Mesenchymal stem cell (in vitro differentiated cells and primary cell): Measurements from ENCODE around the gene WEE2.

Experiments
- DNase-seq: peaks from one replicate; pipeline ENCODE4 v3.0.0-alpha.2; 2013
- H2AFZ ChIP-seq: one replicate; pipeline ENCODE4 v1.6.1; 2013; ENCODE audit warnings: low read depth, mild to moderate bottlenecking, control low read depth, inconsistent platforms, low read length, moderate library complexity
- H2AK5ac ChIP-seq: 2 replicates; pipeline ENCODE4 v1.6.1; 2013; ENCODE audit warnings: low read length, moderate library complexity, mild to moderate bottlenecking, inconsistent platforms; ENCODE audit not compliant: severe bottlenecking
- H2BK120ac ChIP-seq: one replicate; pipeline ENCODE4 v1.6.1; 2013; ENCODE audit warnings: low read depth, mild to moderate bottlenecking, inconsistent platforms, low read length, moderate library complexity
- H2BK12ac ChIP-seq, 2 experiments: one replicate each; pipeline ENCODE4 v1.6.1; 2013; ENCODE audit warnings: inconsistent platforms in 2 of 2, low read length in 2 of 2, mild to moderate bottlenecking in 2 of 2, moderate library complexity in 2 of 2, control low read depth in 1 of 2
- H2BK15ac ChIP-seq: one replicate; pipeline ENCODE4 v1.6.1; 2013; ENCODE audit warnings: mild to moderate bottlenecking, low read depth, inconsistent platforms; ENCODE audit not compliant: poor library complexity, severe bottlenecking
- H2BK5ac ChIP-seq: 2 replicates; pipeline ENCODE4 v1.6.1; 2013; ENCODE audit warnings: low read depth, mild to moderate bottlenecking, low read length, control low read depth, inconsistent platforms; ENCODE audit not compliant: poor library complexity, severe bottlenecking
- H3K14ac ChIP-seq, 2 experiments: one replicate each; pipeline ENCODE4 v1.6.1; 2013; ENCODE audit warnings: inconsistent platforms in 2 of 2, low read length in 2 of 2, control low read depth in 1 of 2, mild to moderate bottlenecking in 1 of 2, moderate library complexity in 1 of 2
- H3K18ac ChIP-seq, 2 experiments: one replicate each; pipeline ENCODE4 v1.6.1; 2013; ENCODE audit warnings: inconsistent platforms in 2 of 2, low read length in 2 of 2, control low read depth in 1 of 2, low read depth in 1 of 2, mild to moderate bottlenecking in 1 of 2
- H3K23ac ChIP-seq, 2 experiments: one replicate each; pipeline ENCODE4 v1.6.1; 2013; ENCODE audit warnings: inconsistent platforms in 2 of 2, low read length in 2 of 2, mild to moderate bottlenecking in 2 of 2, moderate library complexity in 2 of 2, control low read depth in 1 of 2
- H3K27ac ChIP-seq: 2 replicates; pipeline ENCODE4 v1.5.1; 2013; ENCODE audit warnings: mild to moderate bottlenecking, moderate library complexity, low read length, control low read depth, inconsistent platforms; ENCODE audit not compliant: poor library complexity, severe bottlenecking
- H3K27me3 ChIP-seq, 2 experiments: 2 replicates each; pipeline versions ENCODE4 v1.6.1 to v1.7.0; 2013; ENCODE audit warnings: low read length in 2 of 2, mild to moderate bottlenecking in 2 of 2, moderate library complexity in 2 of 2, control low read depth in 1 of 2, inconsistent platforms in 1 of 2; ENCODE audit not compliant: control insufficient read depth in 1 of 2, insufficient read depth in 1 of 2
- H3K36me3 ChIP-seq, 2 experiments: 2 replicates each; pipeline versions ENCODE4 v1.6.1 to v1.7.0; 2013; ENCODE audit warnings: low read length in 2 of 2, control low read depth in 1 of 2, inconsistent platforms in 1 of 2, low read depth in 1 of 2, mild to moderate bottlenecking in 1 of 2; ENCODE audit not compliant: insufficient read depth in 2 of 2, control insufficient read depth in 1 of 2
- H3K4ac ChIP-seq, 2 experiments: one replicate each; pipeline ENCODE4 v1.6.1; 2013; ENCODE audit warnings: inconsistent platforms in 2 of 2, low read length in 2 of 2, mild to moderate bottlenecking in 2 of 2, moderate library complexity in 2 of 2, control low read depth in 1 of 2, low read depth in 1 of 2
- H3K4me1 ChIP-seq: 2 replicates; pipeline ENCODE4 v1.6.1; 2013; ENCODE audit warnings: low read depth, low read length, control low read depth; ENCODE audit not compliant: control insufficient read depth, insufficient read depth
- H3K4me2 ChIP-seq: 2 replicates; pipeline ENCODE4 v1.6.1; 2013; ENCODE audit warnings: low read length, mild to moderate bottlenecking, inconsistent platforms; ENCODE audit not compliant: poor library complexity, severe bottlenecking
- H3K4me3 ChIP-seq, 2 experiments: 2 replicates each; pipeline versions ENCODE4 v1.5.1 to v1.7.0; 2013; ENCODE audit warnings: low read length in 2 of 2, mild to moderate bottlenecking in 2 of 2, control low read depth in 1 of 2, low read depth in 1 of 2; ENCODE audit not compliant: insufficient read depth in 1 of 2
- H3K79me1 ChIP-seq: replicated peaks from 2 replicates; pipeline ENCODE4 v1.6.1; 2013; ENCODE audit warnings: mild to moderate bottlenecking, control low read depth, low read length, inconsistent platforms; ENCODE audit not compliant: poor library complexity, severe bottlenecking
- H3K9ac ChIP-seq: 2 replicates; pipeline ENCODE4 v1.7.0; 2013; ENCODE audit warnings: mild to moderate bottlenecking, low read length, moderate library complexity
- H3K9me3 ChIP-seq: 2 replicates; pipeline ENCODE4 v1.7.0; 2013; ENCODE audit warnings: mild to moderate bottlenecking, low read length; ENCODE audit not compliant: control insufficient read depth
- H4K8ac ChIP-seq: one replicate; pipeline ENCODE4 v1.6.1; 2013; ENCODE audit warnings: inconsistent platforms, mild to moderate bottlenecking, low read length, moderate library complexity
- H4K91ac ChIP-seq: one replicate; pipeline ENCODE4 v1.6.1; 2013; ENCODE audit warnings: mild to moderate bottlenecking, low read length, inconsistent platforms
- WGBS: methylation state at CpG from one replicate; pipeline ENCODE4 v1.1.7; 2013; ENCODE audit warnings: mixed read lengths; 5-methylcytosine and 5-hydroxymethylcytosine counted together

Gene WEE2

DNA sequence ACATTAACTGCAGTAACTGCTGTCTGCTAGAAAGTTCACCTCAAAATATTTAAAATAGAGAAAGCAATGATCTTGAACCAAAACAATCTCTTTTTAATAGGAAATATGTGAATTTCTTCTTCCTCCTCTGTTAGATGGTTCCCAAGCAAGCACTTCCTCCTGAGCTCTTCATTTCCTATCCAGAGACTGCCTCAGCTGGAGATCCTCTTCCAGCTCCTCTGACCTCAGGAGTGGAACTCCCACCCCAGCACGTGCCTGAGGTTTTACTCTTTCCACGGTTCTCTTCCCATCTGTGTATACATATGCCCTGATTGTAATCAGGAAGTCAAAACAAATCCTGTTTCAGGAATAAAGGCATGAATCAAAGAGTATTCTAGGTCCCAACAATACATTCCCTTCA lies 11.8 kb upstream of the WEE2 start:
- 44% methylated on average over 2 of the region's 2 CpGs for WGBS
- H3K36me3 ChIP-seq: no peaks in the 10 kb centered on the region
- H3K18ac ChIP-seq: no peak overlapping the region
- peaks cover 29% of the 10 kb centered on the region for H3K79me1 ChIP-seq
- H3K4me1 ChIP-seq: peaks cover 11% of the 10 kb centered on the region
- no peak overlapping the region for H3K9ac ChIP-seq
- no peak overlapping the region for H2BK5ac ChIP-seq
- no peak overlapping the region for H2BK15ac ChIP-seq
- no peak overlapping the region for H3K27ac ChIP-seq
- no peak overlapping the region for H3K4me3 ChIP-seq
- H4K91ac ChIP-seq: no peak overlapping the region
- H3K27me3 ChIP-seq: no peaks in the 10 kb centered on the region
- H2BK12ac ChIP-seq: no peak overlapping the region
- H3K4me2 ChIP-seq: no peak overlapping the region
- H3K4ac ChIP-seq: no peak overlapping the region
- H4K8ac ChIP-seq: no peak overlapping the region
- no peaks in the 10 kb centered on the region for H3K9me3 ChIP-seq
- DNase-seq: no peak
- H2BK120ac ChIP-seq: no peak overlapping the region
- H3K23ac ChIP-seq: no peak overlapping the region
- no peak overlapping the region for H2AFZ ChIP-seq
- no peak overlapping the region for H3K14ac ChIP-seq
- no peak overlapping the region for H2AK5ac ChIP-seq

- Histone ChIP-seq H3K4me2 (no peak overlapping the region), H3K14ac (no peak overlapping the region), H3K36me3 (no peaks in the 10 kb centered on the region), H4K91ac (no peak overlapping the region), H3K9me3 (no peaks in the 10 kb centered on the region), H3K4ac (no peak overlapping the region), H3K18ac (no peak overlapping the region), H2BK120ac (no peak overlapping the region), H3K79me1 (peaks cover 27% of the 10 kb centered on the region), H2BK5ac (no peak overlapping the region), H2BK15ac (no peak overlapping the region), H2AFZ (no peak overlapping the region), H3K4me1 (peaks cover 11% of the 10 kb centered on the region), H2BK12ac (no peak overlapping the region), H3K4me3 (no peak overlapping the region), H3K27ac (no peak overlapping the region), H2AK5ac (no peak overlapping the region), H4K8ac (no peak overlapping the region), H3K23ac (no peak overlapping the region), H3K27me3 (no peaks in the 10 kb centered on the region), H3K9ac (no peak overlapping the region)
- peak; percentile 51 for DNase-seq
- 68% methylated on average over 9 of the region's 10 CpGs for WGBS
Measured at GRCh38 chr7:141697211-141697871, 10.8 kb upstream of the WEE2 start.

DNA sequence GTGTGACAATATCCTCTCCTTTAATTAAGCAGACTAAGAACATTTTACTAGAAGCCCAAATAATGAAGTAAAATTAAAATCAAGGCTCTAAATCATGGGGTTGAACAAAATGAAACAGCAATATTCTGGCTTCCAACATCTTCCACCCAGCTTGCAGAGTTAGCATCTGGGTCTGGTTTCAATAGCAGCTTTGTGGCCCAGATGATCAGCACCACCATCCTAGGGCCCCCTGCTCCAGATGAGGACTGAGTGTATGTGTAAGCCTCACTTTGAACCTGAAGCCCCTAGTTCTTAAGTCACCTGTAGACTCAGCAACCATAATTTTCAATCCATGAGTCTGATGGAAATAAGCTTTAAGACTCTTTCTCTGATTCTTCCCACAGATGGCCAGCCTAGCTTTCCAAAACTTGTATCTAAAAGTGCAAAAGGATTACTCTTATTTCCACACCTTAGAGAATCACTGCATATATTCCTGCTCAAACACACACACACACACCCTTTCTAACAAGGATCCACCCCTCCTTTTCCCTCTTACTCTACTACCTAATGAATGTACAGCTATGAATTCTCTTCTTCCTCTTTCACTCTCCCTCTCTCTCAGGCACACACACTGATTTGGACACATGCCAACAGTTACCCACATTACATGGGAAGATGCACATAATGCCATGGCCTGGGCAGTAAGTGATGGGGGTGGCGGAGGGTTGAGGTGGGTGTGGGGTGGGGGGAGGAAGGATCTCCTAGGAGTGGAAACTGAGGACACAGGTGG lies 9.7 kb upstream of the WEE2 start:
- no peak overlapping the region for H3K9ac ChIP-seq
- H3K79me1 ChIP-seq: peaks cover 23% of the 10 kb centered on the region
- H2BK120ac ChIP-seq: no peak overlapping the region
- H4K91ac ChIP-seq: no peak overlapping the region
- no peak overlapping the region for H2AFZ ChIP-seq
- DNase-seq: no peak
- WGBS: 100% methylated on average over 1 of the region's 1 CpG
- no peak overlapping the region for H2BK12ac ChIP-seq
- no peak overlapping the region for H3K27ac ChIP-seq
- H3K4me2 ChIP-seq: no peak overlapping the region
- no peak overlapping the region for H3K18ac ChIP-seq
- H3K14ac ChIP-seq: no peak overlapping the region
- no peak overlapping the region for H3K4ac ChIP-seq
- no peaks in the 10 kb centered on the region for H3K36me3 ChIP-seq
- H3K23ac ChIP-seq: no peak overlapping the region
- peaks cover under 1 to 2% of the 10 kb centered on the region in 2 experiments for H3K27me3 ChIP-seq
- H2AK5ac ChIP-seq: no peak overlapping the region
- no peak overlapping the region for H2BK15ac ChIP-seq
- H3K4me1 ChIP-seq: peaks cover 11% of the 10 kb centered on the region
- no peaks in the 10 kb centered on the region for H3K9me3 ChIP-seq
- H2BK5ac ChIP-seq: no peak overlapping the region
- no peak overlapping the region for H3K4me3 ChIP-seq
- no peak overlapping the region for H4K8ac ChIP-seq

DNA sequence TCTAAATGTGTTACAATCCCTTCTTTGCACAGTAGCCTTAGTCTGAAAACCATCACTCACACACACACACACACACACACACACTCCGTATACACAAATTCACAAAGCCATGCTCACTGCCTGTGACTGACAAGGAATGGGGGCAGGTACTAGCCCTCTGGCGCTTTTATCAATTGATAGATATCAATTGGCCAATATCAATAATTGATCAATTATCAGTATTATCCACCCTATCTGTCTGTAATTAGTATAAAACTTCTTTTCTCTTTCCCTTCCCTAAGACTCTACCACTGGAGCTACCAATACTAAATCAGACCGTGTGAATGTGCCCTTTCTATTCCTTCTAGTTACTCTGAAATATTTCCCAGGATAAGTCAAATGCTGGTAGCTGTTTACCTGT lies 8.3 kb upstream of the WEE2 start:
- 94% methylated on average over 2 of the region's 3 CpGs for WGBS
- H3K36me3 ChIP-seq: no peaks in the 10 kb centered on the region

More for the DNA sequence above, 8.3 kb upstream of the WEE2 start:
- Histone ChIP-seq H2BK120ac (no peak overlapping the region), H4K8ac (no peak overlapping the region), H2AFZ (no peak overlapping the region), H2BK5ac (no peak overlapping the region), H3K4ac (no peak overlapping the region), H3K4me2 (no peak overlapping the region), H2AK5ac (no peak overlapping the region), H3K4me1 (peaks cover 12% of the 10 kb centered on the region), H3K9me3 (no peaks in the 10 kb centered on the region), H2BK15ac (no peak overlapping the region), H3K23ac (no peak overlapping the region), H3K9ac (no peak overlapping the region), H3K27me3 (peaks cover 2 to 9% of the 10 kb centered on the region in 2 experiments), H3K18ac (no peak overlapping the region), H2BK12ac (no peak overlapping the region), H3K4me3 (no peak overlapping the region), H3K79me1 (peaks cover 18% of the 10 kb centered on the region), H4K91ac (no peak overlapping the region), H3K14ac (no peak overlapping the region), H3K27ac (no peak overlapping the region)
- DNase-seq: no peak
